Muscle of arm (tissue), 12 donors: ENCODE results near the gene IGSF9. TPM values are rescaled to one million over a fixed set of nuclear protein-coding genes. Genes with fewer than 3 reads are reported as not detected.
A peak's percentile ranks its signal among the peaks of the same experiment; 100 is the strongest.

Source experiments
- DNase-seq: peaks from one replicate; pipeline ENCODE4 v3.0.0-alpha.2; 2013
- polyA plus RNA-seq, 12 donors: library from polyadenylated mRNA; unstranded; fragments of 120-200 nt; gene quantifications; one replicate each; pipeline ENCODE4 v1.2.1, GENCODE V29; 2013; ENCODE audit not compliant: insufficient read length in 12 of 12

Gene IGSF9
- polyA plus RNA-seq, 12 donors, result 0.22 to 27.3 (median 0.56) TPM; not detected in 1

DNA sequence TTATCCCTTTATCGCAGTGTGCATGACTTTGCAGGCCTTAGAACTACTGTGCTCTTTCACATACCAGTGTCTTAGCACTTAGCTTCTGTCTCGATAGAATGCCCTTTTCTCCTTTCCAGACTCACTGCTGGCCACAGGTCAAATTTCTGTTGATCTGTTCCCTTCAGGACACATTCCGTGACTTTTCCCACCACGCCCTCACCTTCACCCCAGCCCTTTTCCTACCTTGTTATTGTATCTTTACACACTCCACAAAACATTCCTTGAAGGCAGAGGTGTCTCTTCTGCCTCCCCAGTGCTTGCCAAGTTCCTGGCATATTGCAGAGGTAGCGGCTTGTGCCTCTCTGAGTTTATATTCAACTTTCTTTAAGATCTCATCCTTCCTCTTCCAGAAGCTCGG is 3.7 kb upstream of the IGSF9 start:
- DNase-seq, result no peak

DNA sequence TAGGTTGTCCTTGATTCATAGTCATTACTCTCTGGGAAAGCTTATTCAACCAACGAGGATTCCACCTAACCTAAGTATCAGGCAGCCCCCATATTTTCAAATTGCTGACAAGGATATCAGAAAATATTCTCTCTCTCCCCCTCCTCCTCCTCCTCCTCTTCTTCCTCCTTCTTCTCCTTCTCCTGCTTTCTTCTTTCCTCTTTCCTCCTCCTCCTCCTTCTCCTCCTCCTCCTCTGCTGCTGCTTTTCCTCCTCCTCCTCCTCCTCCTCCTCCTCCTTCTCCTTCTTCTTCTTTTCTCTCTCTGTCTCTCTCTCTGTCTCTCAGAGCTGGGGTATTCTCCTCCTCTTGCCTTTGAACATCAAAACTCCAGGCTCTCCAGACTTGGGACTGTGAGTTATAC is 2.5 kb upstream of the IGSF9 start:
- DNase-seq, result no peak

DNA sequence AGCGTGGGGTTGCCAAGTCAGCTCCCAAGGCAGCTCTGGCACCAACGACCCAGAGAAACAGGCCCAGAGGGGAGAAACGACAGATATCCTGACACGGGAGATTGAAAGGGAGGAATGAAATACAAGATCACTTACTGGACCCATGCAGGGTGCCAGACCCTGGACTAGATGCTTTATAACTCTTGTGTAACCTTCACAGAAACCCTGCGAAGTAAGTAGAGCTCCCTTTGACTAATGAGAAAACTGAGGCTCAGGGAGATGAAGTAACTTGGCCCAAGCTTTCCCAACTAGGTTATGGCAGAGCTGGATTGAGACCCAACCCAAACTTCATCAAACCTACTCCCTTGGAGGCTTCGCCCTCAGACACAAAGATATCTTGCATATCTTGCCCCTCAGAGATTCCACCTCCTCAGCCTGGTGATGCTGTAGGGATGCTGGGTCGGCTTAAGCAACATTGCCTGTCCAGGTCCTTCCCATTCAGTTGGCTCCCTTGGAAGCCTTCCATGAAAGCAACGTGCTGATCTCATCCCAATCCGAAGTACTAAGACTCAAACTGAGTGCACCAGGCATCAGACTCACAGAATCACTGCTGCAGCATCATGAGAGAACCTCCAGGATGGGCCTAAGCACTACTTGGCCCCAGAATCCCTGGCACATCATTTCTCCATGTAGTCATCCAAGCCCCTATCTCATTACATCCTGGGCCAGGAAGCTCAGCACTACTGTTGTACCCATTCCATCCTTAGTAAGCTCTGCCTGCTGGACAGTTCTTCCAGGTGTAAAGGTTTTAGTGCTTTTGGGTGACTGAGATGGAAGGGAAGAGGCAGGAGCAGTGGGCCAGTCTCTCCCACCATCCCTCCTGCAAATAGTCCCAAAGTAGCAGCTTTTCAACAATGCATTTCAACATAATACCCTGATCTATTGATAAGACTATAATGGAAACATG is 1.1 kb upstream of the IGSF9 start:
- DNase-seq, result no peak

DNA sequence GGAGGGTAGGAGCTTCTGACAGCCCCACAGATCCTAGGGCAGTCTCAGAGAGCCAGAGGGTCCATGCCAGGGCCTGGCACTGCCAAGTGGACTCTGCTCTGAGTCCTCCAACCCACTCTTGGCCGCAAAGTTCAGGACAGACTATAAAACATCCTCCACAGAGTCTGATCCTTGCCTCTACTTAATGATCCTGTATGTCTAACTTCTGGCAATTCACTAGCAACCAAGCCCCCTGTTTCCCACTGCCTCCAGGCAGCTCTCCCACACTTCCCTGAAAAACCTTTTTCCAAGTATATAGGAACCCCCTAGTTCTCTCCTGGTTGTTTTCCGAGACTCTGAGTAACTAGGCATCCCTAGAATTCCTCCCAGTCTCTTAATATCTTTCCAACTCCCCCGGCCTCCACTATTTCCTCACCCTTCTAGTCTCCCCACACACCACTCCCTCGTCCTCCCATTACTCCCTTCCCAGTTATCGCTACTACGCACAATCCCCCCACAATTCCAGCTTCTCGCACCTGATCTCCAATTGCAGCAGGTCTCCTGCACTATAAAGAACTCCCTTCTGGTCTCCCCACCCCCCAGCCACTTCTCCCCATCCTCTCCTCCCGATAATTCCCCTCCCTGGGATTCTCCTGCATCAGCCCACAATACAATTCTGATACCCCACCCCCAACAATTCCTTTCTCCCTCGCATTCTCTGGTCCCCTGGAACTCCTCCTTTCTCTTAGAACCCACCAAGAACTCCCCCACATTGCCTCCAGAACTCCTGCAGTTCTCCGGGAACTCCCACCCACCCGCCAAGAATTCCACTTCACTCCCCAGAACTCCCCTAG is 574 bp downstream of the IGSF9 start:
- DNase-seq, result no peak

DNA sequence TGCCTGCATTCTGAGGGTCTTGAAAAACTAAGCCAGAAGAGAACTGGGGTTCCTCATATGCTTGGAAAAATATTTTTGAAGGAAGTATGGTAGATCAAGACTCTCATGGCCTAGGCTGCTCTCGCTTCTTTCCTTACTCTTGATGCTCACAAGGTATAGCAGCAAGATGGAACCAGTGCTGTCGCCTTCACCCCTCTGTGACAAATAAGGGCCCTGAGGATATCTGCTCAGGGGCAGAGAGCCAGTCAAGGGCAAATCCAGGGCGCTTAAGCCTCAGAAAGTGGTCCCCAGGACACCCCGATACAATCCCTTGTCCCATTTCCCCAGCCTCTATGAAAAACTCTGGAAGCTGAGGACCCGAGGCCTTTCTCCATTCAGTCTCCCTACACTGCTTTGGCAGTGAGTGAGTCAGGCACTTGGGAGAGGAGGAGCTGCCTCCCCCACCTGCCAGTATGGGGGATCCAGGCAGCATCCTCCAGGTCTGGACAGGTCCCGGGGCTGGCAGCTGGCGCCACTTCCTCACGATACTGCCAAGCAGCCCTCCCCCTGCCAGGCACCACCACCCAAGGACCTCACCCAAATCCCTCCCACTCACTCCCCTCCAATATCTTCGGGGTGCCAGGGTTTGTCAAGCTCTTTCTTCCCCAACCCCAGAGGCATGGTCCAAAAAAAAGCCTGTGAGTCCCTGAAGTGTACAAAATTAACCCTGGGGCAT is 1.3 kb downstream of the IGSF9 start:
- DNase-seq, result no peak

DNA sequence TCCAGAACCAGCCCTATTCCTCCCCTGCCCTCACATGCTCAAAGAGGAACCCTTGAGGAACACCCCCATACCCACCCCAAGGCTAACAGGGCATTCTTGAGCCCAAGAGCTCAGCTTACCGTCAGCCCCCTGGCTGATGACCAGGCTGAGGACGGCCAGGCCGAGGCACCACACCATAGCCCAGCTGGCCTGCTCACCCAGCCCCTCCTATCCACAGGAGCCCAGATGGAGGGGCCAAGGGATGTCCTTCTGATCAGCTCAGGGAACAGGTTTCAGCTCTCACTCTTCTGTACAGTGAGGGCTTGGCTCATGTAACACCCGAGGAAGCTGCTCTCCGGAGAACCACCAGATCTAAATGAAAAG is 2.2 kb downstream of the IGSF9 start:
- no peak for DNase-seq

DNA sequence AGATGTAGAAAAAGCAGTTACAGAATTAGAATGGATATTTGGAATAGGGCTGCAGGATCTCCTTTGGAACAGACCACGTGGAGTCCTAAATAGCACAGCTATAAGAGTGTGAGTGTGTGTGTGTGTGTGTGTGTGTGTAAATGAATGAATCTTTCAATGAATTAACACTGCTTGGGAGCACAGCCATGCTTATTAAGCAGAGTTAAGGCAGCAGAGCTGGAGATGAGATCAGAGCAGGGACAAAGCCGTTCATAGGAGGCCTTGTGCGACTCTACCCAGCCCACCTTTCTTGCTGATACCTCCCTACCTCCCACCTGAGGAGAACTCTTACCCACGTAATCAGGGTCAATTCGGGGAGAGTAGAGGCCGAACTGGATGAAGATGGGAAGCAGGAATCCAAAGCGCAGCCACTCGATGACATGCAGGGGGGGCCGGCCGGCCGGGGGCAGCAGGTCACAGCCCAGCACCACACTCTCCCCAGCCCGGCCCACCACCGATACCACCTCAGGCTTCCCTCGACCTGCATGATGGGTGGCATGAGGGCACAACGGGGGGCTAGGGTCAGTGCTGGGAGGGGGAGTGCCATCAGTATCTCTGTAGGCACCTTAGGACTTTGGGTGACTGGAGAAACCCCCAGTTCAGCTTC is 2.7 kb downstream of the IGSF9 start:
- DNase-seq, result no peak

DNA sequence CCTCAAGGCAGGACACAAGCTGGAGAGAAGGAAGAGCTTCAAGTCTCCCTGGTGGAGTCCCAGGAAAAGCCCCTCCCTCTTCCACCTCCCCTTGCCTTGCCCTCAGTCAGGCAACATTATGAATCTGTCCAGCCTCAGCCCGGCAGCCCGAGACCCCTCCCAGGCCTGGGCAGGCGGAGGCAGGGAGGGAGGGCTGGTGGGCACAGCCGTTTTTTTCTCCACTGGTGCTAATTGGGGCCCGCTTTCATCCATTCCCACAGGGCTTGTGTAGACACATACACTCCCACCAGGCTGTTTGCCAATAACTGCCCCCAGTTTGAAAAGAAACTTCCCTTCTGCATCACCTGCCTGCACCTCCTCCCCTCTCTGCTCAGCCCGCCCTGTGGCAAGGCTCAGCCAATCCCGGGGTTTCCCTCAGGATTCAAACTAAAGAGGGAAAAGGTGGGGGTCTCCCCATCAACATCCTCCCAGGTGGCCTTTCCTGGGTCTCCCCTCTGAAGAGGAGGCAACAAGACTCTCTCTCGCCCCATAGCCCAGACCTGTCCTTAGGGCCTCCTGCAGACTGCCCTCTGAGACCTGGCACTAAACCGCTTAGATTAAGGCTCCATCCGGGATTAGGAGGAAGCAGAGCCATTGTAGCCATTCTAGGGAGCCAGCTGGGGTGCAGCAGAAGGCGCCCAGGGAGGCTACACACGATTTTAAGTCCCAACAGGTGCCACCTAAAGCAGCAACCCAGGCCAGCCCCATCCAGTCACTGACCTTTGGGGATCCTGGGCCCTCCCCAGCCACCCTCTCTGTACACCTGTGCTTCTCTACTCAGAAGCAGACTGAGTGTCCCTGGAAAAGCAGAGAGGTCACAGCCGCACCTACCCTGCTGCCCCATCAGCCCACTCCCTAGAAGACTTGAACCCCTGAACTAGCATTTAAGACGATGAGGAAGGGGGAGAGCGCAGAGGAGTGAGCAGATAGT is 3.5 kb downstream of the IGSF9 start:
- no peak for DNase-seq

DNA sequence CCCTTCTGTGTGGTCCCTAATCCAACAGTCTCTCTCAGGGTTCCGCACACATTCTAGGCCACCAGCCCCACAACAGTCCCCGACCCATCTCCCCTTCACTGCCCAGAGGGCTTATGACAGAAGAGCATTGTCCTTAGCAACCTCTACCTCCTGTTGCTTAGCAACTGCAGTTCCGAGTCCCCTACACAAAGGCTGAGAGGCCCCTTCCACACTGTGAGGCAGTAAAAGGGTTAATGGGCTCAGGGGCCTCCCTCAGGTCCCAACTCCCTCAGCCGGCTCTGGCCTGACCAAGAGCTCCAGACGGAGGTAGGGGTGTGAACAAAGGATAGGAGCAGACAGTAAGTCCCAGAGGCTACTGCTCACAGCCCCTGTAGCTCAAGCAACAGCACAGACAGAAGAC is 4.3 kb downstream of the IGSF9 start:
- no peak for DNase-seq

DNA sequence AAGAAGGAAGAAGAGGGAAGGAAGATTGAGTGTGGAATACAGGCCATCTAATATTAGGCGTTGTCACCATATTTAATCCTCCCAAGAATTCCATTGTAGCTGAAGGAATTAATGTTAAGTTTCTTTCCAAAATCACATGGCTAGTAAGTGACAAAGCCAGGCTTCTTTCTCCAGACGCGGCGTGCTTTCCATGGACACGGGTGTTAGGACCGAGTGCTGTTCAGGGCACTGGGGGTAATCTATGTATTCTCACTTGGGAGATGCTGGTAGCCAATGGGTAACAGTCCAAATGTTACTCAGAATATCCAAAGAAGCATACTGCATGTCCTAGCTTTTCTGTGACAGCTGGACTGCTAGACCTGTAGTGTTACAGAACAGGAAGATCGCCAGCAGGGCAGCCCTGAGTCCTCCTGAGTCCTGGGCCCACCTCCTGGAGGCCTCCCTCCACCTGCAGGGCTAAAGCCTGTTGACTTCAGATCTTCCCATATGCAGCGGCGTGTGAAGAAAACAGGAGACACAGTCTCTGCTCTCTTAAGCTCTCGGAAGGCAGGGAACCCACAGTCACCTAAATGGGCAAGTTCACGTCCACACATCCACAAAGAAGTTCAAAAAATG is 5.3 kb downstream of the IGSF9 start:
- DNase-seq, result no peak

DNA sequence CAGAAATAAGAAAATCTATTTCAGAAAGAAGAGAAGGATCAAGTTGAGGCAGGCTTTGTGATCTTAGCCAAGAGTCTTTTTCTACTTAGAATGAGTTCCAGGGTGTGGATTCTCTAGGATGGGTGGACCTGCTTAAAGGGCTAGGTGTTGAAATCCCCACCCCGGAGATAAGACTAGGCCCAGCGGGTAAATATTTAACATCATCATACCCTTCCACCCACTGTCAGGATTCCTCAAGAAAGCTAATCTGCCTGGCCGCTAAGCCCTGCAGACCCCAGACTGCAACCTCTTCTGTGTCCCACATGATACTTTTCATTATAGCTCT is 5.8 kb downstream of the IGSF9 start:
- DNase-seq, result no peak

DNA sequence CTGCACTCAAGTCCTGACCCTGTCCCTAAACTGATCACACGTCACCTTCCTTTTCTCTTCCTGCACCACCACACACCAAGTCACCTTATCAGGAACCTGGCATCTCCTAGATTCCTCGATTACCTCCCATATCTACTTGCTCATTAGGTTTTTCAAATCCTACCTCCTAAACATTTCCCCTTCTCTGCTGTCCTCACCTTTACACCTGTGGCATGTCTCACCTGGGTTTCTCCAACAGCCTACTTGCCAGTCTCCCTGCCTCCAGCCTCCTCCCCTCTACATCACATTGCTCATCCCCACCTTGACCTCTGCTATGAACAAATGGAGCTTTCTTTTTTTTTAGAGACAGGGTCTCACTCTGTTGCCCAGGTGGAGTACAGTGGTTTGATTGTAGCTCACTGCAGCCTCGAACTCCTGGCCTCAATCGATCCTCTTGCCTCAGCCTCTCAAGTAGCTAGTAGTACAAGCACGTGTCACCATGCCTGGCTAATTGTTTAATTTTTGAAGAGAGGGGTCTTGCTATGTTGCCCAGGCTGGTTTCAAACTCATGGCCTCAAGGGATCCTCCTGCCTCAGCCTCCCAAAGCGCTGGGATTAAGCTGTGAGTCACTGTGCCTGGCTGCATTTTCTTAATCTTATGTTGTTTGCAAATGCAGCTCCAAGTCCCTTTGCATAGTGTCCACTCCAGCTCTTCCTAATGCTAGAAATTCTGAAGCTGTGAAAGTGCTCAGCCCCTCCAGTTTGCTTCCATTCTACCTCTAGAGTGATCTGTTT is 6.3 kb downstream of the IGSF9 start:
- DNase-seq, result no peak

DNA sequence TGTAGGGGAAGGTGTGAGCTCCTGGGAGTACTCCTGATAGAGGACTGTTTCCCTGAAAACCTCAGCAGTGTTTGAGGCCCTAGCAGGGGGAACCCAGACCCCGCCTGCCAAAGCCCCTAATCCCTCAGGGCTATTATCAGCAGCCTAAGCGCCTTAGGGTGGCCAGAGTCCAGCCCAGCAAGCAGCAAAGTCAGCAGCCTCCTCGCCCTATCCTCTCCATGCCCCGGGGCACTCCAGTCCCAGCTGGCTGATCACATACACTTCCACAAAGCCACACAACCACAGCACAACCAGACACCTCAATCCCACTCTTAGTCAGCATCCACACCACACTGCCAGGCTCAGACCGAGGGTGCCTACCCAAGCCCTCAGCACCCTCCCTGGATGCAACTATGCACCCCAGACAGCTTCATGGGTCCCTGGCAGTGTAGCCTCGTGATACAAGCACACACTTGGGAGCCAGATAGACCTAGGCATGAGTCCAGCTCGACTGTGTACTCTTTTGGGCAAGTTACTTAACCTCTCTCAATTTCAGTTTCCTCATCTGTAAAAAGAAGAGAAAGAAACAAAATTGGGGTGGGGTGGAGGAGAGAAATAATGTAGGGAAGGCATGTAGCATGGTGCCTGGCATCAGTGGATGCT is 7.1 kb downstream of the IGSF9 start:
- no peak for DNase-seq

DNA sequence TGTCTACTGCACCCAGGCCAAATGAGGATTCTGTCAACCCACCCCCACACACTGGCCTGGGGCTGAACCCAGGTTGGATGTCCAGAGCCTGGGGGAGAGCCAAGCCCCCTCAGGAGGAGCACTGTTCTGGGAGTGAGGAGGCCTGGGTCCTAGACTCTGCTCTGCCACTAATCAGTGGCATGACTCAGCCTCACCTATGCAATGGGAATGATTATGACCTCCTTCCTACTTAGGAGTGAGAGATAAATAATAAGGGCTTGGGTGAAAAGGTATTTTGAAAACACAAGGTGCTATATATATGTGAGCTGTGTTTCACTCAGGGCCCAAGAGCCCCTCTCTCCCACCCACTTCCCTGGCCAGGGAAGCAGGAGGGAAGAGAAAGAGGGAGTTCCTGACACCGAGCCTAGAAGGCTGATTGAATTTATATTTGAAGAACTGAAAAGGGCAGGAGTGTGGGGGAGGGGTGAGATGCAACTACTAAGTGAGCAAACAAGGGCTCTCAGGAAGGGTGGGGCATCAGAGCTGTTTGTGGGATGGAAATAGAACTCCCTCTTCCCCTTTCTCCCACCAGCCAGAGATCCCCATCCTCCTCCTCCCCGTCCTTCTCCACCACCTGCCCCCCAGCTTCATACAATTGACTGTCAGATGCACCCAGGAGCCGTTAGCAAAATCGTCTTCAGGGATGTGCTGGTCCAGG is 8.2 kb downstream of the IGSF9 start:
- no peak for DNase-seq

DNA sequence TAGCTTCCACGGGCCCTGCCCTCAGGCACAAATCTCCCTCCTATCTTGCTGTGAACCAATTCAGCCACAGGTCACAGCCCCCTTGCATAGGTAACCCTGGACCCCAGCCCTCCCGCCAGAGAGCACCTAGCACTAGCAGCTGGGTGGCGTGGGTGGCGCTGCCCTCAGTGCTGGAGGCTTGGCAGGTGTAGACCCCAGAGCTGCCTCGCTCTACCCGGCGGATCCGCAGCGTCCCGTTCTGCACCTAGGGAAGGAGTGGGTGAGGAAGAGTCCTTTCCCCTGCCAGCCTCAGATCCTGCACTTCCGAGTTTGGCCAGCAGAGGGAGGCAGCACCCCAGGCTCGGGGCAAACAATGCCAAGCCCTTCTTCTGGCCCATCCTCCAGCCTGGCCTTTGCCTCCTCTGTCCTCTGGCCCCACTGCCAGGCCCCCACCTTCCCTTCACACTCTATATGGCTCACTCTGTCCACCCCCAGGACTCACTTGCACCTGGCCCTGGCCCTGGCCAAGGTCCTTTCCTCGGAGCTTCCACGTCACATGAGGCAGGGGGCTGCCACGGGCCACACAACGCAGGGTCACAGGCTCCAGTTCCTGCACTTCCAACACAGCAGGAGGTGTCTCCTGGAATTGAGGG is 9.0 kb downstream of the IGSF9 start:
- peak; percentile 66 for DNase-seq

DNA sequence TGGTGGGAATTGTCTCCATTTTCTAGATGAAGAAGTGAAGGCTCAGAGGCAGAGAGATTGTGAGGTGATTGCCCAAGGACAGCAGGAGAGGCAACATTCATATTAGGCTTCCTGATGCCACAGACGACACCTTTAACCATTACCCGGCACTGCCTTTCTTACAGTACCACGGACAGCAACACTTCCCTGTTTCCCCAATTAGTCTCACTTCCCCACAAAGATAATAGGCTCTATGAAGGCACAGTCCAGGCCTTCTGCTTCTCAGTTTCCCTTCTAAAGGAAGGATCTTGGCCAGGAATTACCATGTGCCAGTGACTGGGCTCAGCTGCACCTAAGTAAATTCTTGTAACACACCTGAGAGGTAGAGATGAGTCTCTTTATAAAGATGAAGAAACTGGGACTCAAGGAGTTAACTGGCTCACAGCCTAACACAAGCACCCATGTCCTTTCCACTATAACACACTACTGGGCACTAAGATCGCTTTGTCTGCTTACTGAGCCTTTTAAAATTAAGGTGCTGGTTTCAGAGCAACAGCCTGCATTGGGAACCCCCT is 9.6 kb downstream of the IGSF9 start:
- DNase-seq, result no peak

DNA sequence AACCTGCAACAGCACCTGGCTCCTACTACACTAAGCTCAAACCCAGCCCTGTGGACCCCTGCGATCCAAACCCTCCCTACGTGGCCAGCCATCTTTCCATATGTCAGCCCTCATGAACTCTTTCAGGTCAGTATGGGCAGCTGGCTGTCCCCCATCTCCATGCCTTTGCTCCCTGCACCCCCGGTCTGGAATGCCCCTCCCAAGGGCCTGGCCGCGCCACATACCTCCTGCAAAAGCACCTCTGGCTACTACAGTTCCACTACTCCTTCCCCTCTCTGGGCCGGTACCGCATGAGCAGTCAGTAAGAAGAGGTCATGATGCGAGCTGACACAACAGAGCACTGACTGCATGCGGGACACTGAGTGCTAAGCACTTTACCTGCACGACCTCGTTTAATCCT is 10.1 kb downstream of the IGSF9 start:
- no peak for DNase-seq
